ENCODE measurements around the gene CYP3A5. TPM values are rescaled to one million over a fixed set of nuclear protein-coding genes. Genes with fewer than 3 reads are reported as not detected.

Gene CYP3A5
- total and polyA plus RNA-seq, 2 of the 8 experiments (the other 6 are each of a cell fraction or from before 2014, with no cell fraction given), result 0.06 TPM; not detected in 1

GRCh38 chr7:99669782-99670181 is 10.0 kb downstream of the CYP3A5 start (continued):
- TF ChIP-seq SIRT6 (IDR thresholded peaks at IDR 0.05; ENCODE audit: low read length) (no peak), BRCA1 (IDR thresholded peaks at IDR 0.05; ENCODE audit: low read depth, low read length) (no peak), KDM5A (IDR thresholded peaks at IDR 0.05; ENCODE audit: low read length) (no peak), FOSL1 (IDR thresholded peaks at IDR 0.05; ENCODE audit: insufficient read depth, low read depth, low read length) (no peak)

Data from H1 (cell line).